ENCODE results near the gene HIGD1B. TPM values are rescaled to one million over a fixed set of nuclear protein-coding genes. Genes with fewer than 3 reads are reported as not detected.

HIGD1B gene
- total RNA-seq, 1 donor from 2014 or later = not detected

- Mint-ChIP-seq H3K9me3 (ENCODE audit: unreplicated experiment) (no peaks in the 10 kb centered on the region), H3K36me3 (ENCODE audit: unreplicated experiment) (peaks cover 24% of the 10 kb centered on the region), H3K27me3 (ENCODE audit: unreplicated experiment) (no peaks in the 10 kb centered on the region), H3K4me1 (ENCODE audit: unreplicated experiment) (peaks cover 24% of the 10 kb centered on the region), H3K4me3 (ENCODE audit: unreplicated experiment) (no peak overlapping the region), H3K27ac (ENCODE audit: unreplicated experiment) (no peak overlapping the region)
- no peak for TF ChIP-seq CTCF (IDR thresholded peaks at IDR 0.05)
- DNase-seq (ENCODE audit: extremely low spot score, unreplicated experiment) = no peak
Observed at GRCh38 chr17:44848257-44848795, 643 bp downstream of the HIGD1B start.

GRCh38 chr17:44848961-44849489 is 1.3 kb downstream of the HIGD1B start:
- H3K9me3 Mint-ChIP-seq (ENCODE audit: unreplicated experiment) = no peaks in the 10 kb centered on the region
- no peak for DNase-seq (ENCODE audit: extremely low spot score, unreplicated experiment)
- peaks cover 22% of the 10 kb centered on the region for H3K4me1 Mint-ChIP-seq (ENCODE audit: unreplicated experiment)
- H3K27ac Mint-ChIP-seq (ENCODE audit: unreplicated experiment) = no peak overlapping the region
- H3K4me3 Mint-ChIP-seq (ENCODE audit: unreplicated experiment) = no peak overlapping the region
- no peak for TF ChIP-seq CTCF (IDR thresholded peaks at IDR 0.05)
- H3K36me3 Mint-ChIP-seq (ENCODE audit: unreplicated experiment) = peaks cover 30% of the 10 kb centered on the region
- no peaks in the 10 kb centered on the region for H3K27me3 Mint-ChIP-seq (ENCODE audit: unreplicated experiment)

GRCh38 chr17:44850025-44850424 is 2.3 kb downstream of the HIGD1B start:
- H3K27me3 Mint-ChIP-seq (ENCODE audit: unreplicated experiment) = no peaks in the 10 kb centered on the region
- H3K9me3 Mint-ChIP-seq (ENCODE audit: unreplicated experiment) = no peaks in the 10 kb centered on the region
- TF ChIP-seq CTCF (IDR thresholded peaks at IDR 0.05) = no peak

GRCh38 chr17:44850612-44851011 is 2.9 kb downstream of the HIGD1B start:
- DNase-seq (ENCODE audit: extremely low spot score, unreplicated experiment) = no peak
- no peak overlapping the region for H3K27ac Mint-ChIP-seq (ENCODE audit: unreplicated experiment)
- no peaks in the 10 kb centered on the region for H3K27me3 Mint-ChIP-seq (ENCODE audit: unreplicated experiment)
- H3K9me3 Mint-ChIP-seq (ENCODE audit: unreplicated experiment) = no peaks in the 10 kb centered on the region
- no peak for TF ChIP-seq CTCF (IDR thresholded peaks at IDR 0.05)
- peaks cover 38% of the 10 kb centered on the region for H3K36me3 Mint-ChIP-seq (ENCODE audit: unreplicated experiment)
- peaks cover 13% of the 10 kb centered on the region for H3K4me1 Mint-ChIP-seq (ENCODE audit: unreplicated experiment)
- no peak overlapping the region for H3K4me3 Mint-ChIP-seq (ENCODE audit: unreplicated experiment)

More at GRCh38 chr17:44850025-44850424, 2.3 kb downstream of the HIGD1B start:
- Mint-ChIP-seq H3K27ac (ENCODE audit: unreplicated experiment) (no peak overlapping the region), H3K4me1 (ENCODE audit: unreplicated experiment) (peaks cover 13% of the 10 kb centered on the region), H3K4me3 (ENCODE audit: unreplicated experiment) (no peak overlapping the region), H3K36me3 (ENCODE audit: unreplicated experiment) (peaks cover 38% of the 10 kb centered on the region)
- DNase-seq (ENCODE audit: extremely low spot score, unreplicated experiment) = no peak

GRCh38 chr17:44854192-44854591 is 6.5 kb downstream of the HIGD1B start:
- Mint-ChIP-seq H3K4me1 (ENCODE audit: unreplicated experiment) (no peaks in the 10 kb centered on the region), H3K9me3 (ENCODE audit: unreplicated experiment) (no peaks in the 10 kb centered on the region), H3K27ac (ENCODE audit: unreplicated experiment) (no peak overlapping the region), H3K27me3 (ENCODE audit: unreplicated experiment) (no peaks in the 10 kb centered on the region), H3K36me3 (ENCODE audit: unreplicated experiment) (peaks cover 57% of the 10 kb centered on the region), H3K4me3 (ENCODE audit: unreplicated experiment) (no peak overlapping the region)
- DNase-seq (ENCODE audit: extremely low spot score, unreplicated experiment) = no peak
- TF ChIP-seq CTCF (IDR thresholded peaks at IDR 0.05) = no peak

All from osteocyte (in vitro differentiated cells).